KMS-11 (cell line): ENCODE measurements around the gene ALG6.

ENCODE experiments used
- H2AFZ ChIP-seq: fragments of 200-600 bp; sonication (generic); 2 replicates; pipeline ENCODE4 v1.6.1; 2016; ENCODE audit warnings: antibody characterized with exemption, mixed run types, low read depth
- H3K27ac ChIP-seq: fragments of 200-600 bp; sonication (generic); 2 replicates; pipeline ENCODE4 v1.6.1; 2016; ENCODE audit warnings: mild to moderate bottlenecking, mixed run types
- H3K27me3 ChIP-seq: fragments of 200-600 bp; sonication (generic); 2 replicates; pipeline ENCODE4 v1.6.1; 2017; ENCODE audit warnings: mild to moderate bottlenecking, low read depth, mixed run types, moderate library complexity; ENCODE audit not compliant: insufficient read depth
- H3K36me3 ChIP-seq: fragments of 200-600 bp; sonication (generic); 2 replicates; pipeline ENCODE4 v1.6.1; 2017; ENCODE audit warnings: mild to moderate bottlenecking, mixed run types; ENCODE audit not compliant: insufficient read depth
- H3K4me1 ChIP-seq: fragments of 200-600 bp; sonication (generic); 2 replicates; pipeline ENCODE4 v1.6.1; 2016; ENCODE audit warnings: mild to moderate bottlenecking, low read depth, mixed run types; ENCODE audit not compliant: poor library complexity, severe bottlenecking
- H3K4me2 ChIP-seq: fragments of 200-600 bp; sonication (generic); 2 replicates; pipeline ENCODE4 v1.7.0; 2016; ENCODE audit warnings: mild to moderate bottlenecking, mixed run types
- H3K4me3 ChIP-seq: fragments of 200-600 bp; sonication (generic); IDR thresholded peaks from 2 replicates; pipeline ENCODE4 v1.6.1; 2017; ENCODE audit warnings: low read depth, low read length, mixed read lengths; ENCODE audit not compliant: insufficient read depth
- H3K79me2 ChIP-seq: fragments of 200-600 bp; sonication (generic); 2 replicates; pipeline ENCODE4 v1.6.1; 2016; ENCODE audit warnings: low read depth, mixed run types; ENCODE audit not compliant: insufficient read depth
- H3K9ac ChIP-seq: fragments of 200-600 bp; sonication (generic); 2 replicates; pipeline ENCODE4 v1.6.1; 2016; ENCODE audit warnings: mild to moderate bottlenecking, mixed run types
- H4K20me1 ChIP-seq: fragments of 200-600 bp; sonication (generic); 2 replicates; pipeline ENCODE4 v1.6.1; 2016; ENCODE audit warnings: mild to moderate bottlenecking, mixed run types; ENCODE audit not compliant: insufficient read depth
- TF ChIP-seq, protein P1 (sequence below): fragments of 200-600 bp; sonication (generic); conservative IDR thresholded peaks from 2 replicates; pipeline ENCODE4 v1.6.1; 2017; ENCODE audit warnings: low read depth, mild to moderate bottlenecking, antibody characterized with exemption, low read length, moderate library complexity, mixed read lengths

The ALG6 gene

DNA sequence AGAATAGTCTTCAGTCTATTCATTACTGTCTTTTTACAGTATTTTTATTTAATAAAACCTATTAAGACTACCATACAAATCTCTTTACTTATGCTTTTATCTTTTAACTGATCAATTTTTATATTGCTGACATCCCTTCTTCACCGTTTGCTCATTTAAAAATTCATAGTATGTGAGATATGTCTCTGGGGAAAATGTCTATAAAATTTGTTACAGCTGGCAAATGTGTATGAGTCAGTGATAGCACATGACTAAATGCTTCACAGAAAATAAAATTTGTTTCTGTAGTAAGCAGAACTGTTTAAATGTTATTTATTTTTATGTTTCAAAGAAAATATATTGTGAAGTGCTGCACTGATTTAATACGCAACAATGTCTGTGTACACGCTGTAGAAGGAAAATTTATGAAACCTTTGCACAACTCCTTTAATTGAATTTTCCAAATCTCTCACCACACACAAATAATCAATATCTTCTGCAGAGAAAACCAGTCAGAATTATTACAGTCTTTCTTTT, 81.4 kb downstream of the ALG6 start:
- Histone ChIP-seq H3K36me3 (no peaks in the 10 kb centered on the region), H2AFZ (no peak overlapping the region), H4K20me1 (no peaks in the 10 kb centered on the region), H3K27ac (no peak overlapping the region), H3K9ac (no peak overlapping the region), H3K79me2 (no peaks in the 10 kb centered on the region), H3K27me3 (no peaks in the 10 kb centered on the region), H3K4me1 (no peaks in the 10 kb centered on the region), H3K4me3 (no peak overlapping the region), H3K4me2 (no peak overlapping the region)
- TF ChIP-seq, protein P1, sequence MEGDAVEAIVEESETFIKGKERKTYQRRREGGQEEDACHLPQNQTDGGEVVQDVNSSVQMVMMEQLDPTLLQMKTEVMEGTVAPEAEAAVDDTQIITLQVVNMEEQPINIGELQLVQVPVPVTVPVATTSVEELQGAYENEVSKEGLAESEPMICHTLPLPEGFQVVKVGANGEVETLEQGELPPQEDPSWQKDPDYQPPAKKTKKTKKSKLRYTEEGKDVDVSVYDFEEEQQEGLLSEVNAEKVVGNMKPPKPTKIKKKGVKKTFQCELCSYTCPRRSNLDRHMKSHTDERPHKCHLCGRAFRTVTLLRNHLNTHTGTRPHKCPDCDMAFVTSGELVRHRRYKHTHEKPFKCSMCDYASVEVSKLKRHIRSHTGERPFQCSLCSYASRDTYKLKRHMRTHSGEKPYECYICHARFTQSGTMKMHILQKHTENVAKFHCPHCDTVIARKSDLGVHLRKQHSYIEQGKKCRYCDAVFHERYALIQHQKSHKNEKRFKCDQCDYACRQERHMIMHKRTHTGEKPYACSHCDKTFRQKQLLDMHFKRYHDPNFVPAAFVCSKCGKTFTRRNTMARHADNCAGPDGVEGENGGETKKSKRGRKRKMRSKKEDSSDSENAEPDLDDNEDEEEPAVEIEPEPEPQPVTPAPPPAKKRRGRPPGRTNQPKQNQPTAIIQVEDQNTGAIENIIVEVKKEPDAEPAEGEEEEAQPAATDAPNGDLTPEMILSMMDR, result no peak

DNA sequence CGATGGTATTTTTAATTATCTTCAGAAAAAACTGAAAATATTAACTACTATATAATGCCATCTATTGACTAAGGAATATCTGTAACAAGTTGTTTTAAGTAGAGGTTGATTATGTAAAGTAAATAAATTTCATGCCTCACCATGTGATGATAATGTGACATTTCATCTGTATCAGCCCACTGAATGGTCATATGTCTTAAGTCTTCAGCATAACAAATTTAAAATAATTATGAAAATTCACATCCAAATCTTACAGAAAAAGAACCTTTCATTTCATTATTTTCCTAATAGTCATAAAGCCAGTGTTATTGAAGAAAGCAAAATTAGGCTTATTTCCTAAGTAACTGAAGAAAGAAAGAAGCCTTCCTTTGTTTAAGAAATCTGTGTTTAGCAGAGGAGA, 83.0 kb downstream of the ALG6 start:
- Histone ChIP-seq H3K36me3 (no peaks in the 10 kb centered on the region; the same call in 1 of the 2 replicates), H3K4me2 (no peak overlapping the region), H3K79me2 (no peaks in the 10 kb centered on the region), H3K27me3 (no peaks in the 10 kb centered on the region), H2AFZ (no peak overlapping the region), H3K4me1 (no peaks in the 10 kb centered on the region), H3K9ac (no peak overlapping the region), H3K4me3 (no peak overlapping the region), H4K20me1 (no peaks in the 10 kb centered on the region), H3K27ac (no peak overlapping the region)
- TF ChIP-seq, protein P1, result no peak

GRCh38 chr1:63453232-63453631, 85.8 kb downstream of the ALG6 start:
- no peaks in the 10 kb centered on the region; the same call in 1 of the 2 replicates for H3K36me3 ChIP-seq

GRCh38 chr1:63454269-63454668, 86.8 kb downstream of the ALG6 start:
- H4K20me1 ChIP-seq, result no peaks in the 10 kb centered on the region
- H3K79me2 ChIP-seq, result no peaks in the 10 kb centered on the region
- H3K9ac ChIP-seq, result no peak overlapping the region
- H3K4me3 ChIP-seq, result no peak overlapping the region
- no peaks in the 10 kb centered on the region for H3K4me1 ChIP-seq
- no peaks in the 10 kb centered on the region for H3K27me3 ChIP-seq
- TF ChIP-seq, protein P1, result 0 out of 2 replicates have a peak, but pooled peaks have one; percentile 23
- H2AFZ ChIP-seq, result no peak overlapping the region
- no peaks in the 10 kb centered on the region; the same call in 1 of the 2 replicates for H3K36me3 ChIP-seq
- H3K4me2 ChIP-seq, result no peak overlapping the region
- H3K27ac ChIP-seq, result no peak overlapping the region

More at GRCh38 chr1:63453232-63453631, 85.8 kb downstream of the ALG6 start:
- TF ChIP-seq, protein P1, result no peak
- no peak overlapping the region for H2AFZ ChIP-seq
- no peak overlapping the region for H3K4me3 ChIP-seq
- H3K4me1 ChIP-seq, result no peaks in the 10 kb centered on the region
- H3K9ac ChIP-seq, result no peak overlapping the region
- no peaks in the 10 kb centered on the region for H4K20me1 ChIP-seq
- H3K79me2 ChIP-seq, result no peaks in the 10 kb centered on the region
- H3K27me3 ChIP-seq, result no peaks in the 10 kb centered on the region
- H3K27ac ChIP-seq, result no peak overlapping the region
- H3K4me2 ChIP-seq, result no peak overlapping the region
